HG03135 (cell line): Measurements from ENCODE around the gene CHL1.

Experiments
- ATAC-seq: cut with Tn5 transposase; IDR thresholded peaks from one replicate; pipeline ENCODE4 v1.9.1; 2021; ENCODE audit warnings: mild to moderate bottlenecking, moderate library complexity; ENCODE audit not compliant: unreplicated experiment

Gene CHL1

GRCh38 chr3:196311-197148 is at the start of gene CHL1:
CHL1 (plus strand) TSS chr3:196763; CDS start chr3:319777, 123,014 bp downstream.
- no peak for ATAC-seq

GRCh38 chr3:151614-152189 is 44.9 kb upstream of the CHL1 start:
- ATAC-seq = no peak

- ATAC-seq = no peak
These were observed 36.6 kb upstream of the CHL1 start for GRCh38 chr3:159974-160373.

GRCh38 chr3:166071-166470 is 30.5 kb upstream of the CHL1 start:
- ATAC-seq = no peak

- no peak for ATAC-seq
These were observed 29.8 kb upstream of the CHL1 start for GRCh38 chr3:166799-167198.

GRCh38 chr3:173886-174285 is 22.7 kb upstream of the CHL1 start:
- ATAC-seq = peak; percentile 83

- ATAC-seq = no peak
These were observed 11.6 kb upstream of the CHL1 start for GRCh38 chr3:184976-185375.

- no peak for ATAC-seq
These were observed 4.2 kb upstream of the CHL1 start for GRCh38 chr3:192215-192929.

GRCh38 chr3:194001-194400 is 2.6 kb upstream of the CHL1 start:
- ATAC-seq = no peak

- ATAC-seq = no peak
These were observed 2.1 kb upstream of the CHL1 start for GRCh38 chr3:194421-194820.

GRCh38 chr3:195666-196065 is 897 bp upstream of the CHL1 start:
- no peak for ATAC-seq

GRCh38 chr3:197149-197827 is 725 bp downstream of the CHL1 start:
- ATAC-seq = peak; percentile 37

GRCh38 chr3:197828-198491 is 1.4 kb downstream of the CHL1 start:
- peak; percentile 40 for ATAC-seq

GRCh38 chr3:199835-200234 is 3.3 kb downstream of the CHL1 start:
- no peak for ATAC-seq

GRCh38 chr3:200758-201325 is 4.3 kb downstream of the CHL1 start:
- ATAC-seq = no peak

GRCh38 chr3:204102-204501 is 7.5 kb downstream of the CHL1 start:
- no peak for ATAC-seq

GRCh38 chr3:207973-208372 is 11.4 kb downstream of the CHL1 start:
- no peak for ATAC-seq

- no peak for ATAC-seq
These were observed 14.1 kb downstream of the CHL1 start for GRCh38 chr3:210669-211068.

- ATAC-seq = peak; percentile 91
These were observed 15.9 kb downstream of the CHL1 start for GRCh38 chr3:212432-212831.

- no peak for ATAC-seq
These were observed 20.7 kb downstream of the CHL1 start for GRCh38 chr3:217099-217813.
